NCI-H460 (cell line): ENCODE measurements around the gene HPSE2. TPM values are rescaled to one million over a fixed set of nuclear protein-coding genes. Genes with fewer than 3 reads are reported as not detected.
A peak's percentile ranks its signal among the peaks of the same experiment; 100 is the strongest.

Source experiments
- DNase-seq: peaks from one replicate; pipeline ENCODE4 v3.0.0-alpha.2; 2016; ENCODE audit warnings: low read depth; ENCODE audit errors: extremely low read depth
- total RNA-seq: library from RNA; depleted of rRNA; stranded (reverse); fragments of >200 nt; shearing (Covaris generic); gene quantifications from 2 replicates; pipeline ENCODE4 v1.2.3, GENCODE V29; 2014

The HPSE2 gene
- total RNA-seq, 1 experiment from 2014 or later: not detected

GRCh38 chr10:98858525-98858924 is 377.1 kb downstream of the HPSE2 start:
- no peak for DNase-seq

- DNase-seq: no peak
Measured at GRCh38 chr10:98855403-98856189, 380.1 kb downstream of the HPSE2 start.

- DNase-seq: no peak
Measured at GRCh38 chr10:98852686-98853085, 383.0 kb downstream of the HPSE2 start.

GRCh38 chr10:98848361-98848760 is 387.3 kb downstream of the HPSE2 start:
- no peak for DNase-seq

GRCh38 chr10:98846787-98847186 is 388.9 kb downstream of the HPSE2 start:
- no peak for DNase-seq

- DNase-seq: no peak
Measured at GRCh38 chr10:98833542-98833941, 402.1 kb downstream of the HPSE2 start.

- DNase-seq: no peak
Measured at GRCh38 chr10:98832738-98833137, 402.9 kb downstream of the HPSE2 start.

- no peak for DNase-seq
Measured at GRCh38 chr10:98832196-98832595, 403.5 kb downstream of the HPSE2 start.

GRCh38 chr10:98831391-98831790 is 404.3 kb downstream of the HPSE2 start:
- no peak for DNase-seq

GRCh38 chr10:98825741-98826140 is 409.9 kb downstream of the HPSE2 start:
- no peak for DNase-seq

- DNase-seq: no peak
Measured at GRCh38 chr10:98817396-98817795, 418.3 kb downstream of the HPSE2 start.

- DNase-seq: no peak
Measured at GRCh38 chr10:98815039-98815885, 420.4 kb downstream of the HPSE2 start.

GRCh38 chr10:98814470-98814869 is 421.2 kb downstream of the HPSE2 start:
- DNase-seq: no peak

GRCh38 chr10:98808282-98808892 is 427.3 kb downstream of the HPSE2 start:
- DNase-seq: no peak

GRCh38 chr10:98800263-98800662 is 435.4 kb downstream of the HPSE2 start:
- DNase-seq: no peak

GRCh38 chr10:98795467-98795866 is 440.2 kb downstream of the HPSE2 start:
- no peak for DNase-seq

- no peak for DNase-seq
Measured at GRCh38 chr10:98790817-98791216, 444.8 kb downstream of the HPSE2 start.

GRCh38 chr10:98778277-98778759 is 457.3 kb downstream of the HPSE2 start:
- DNase-seq: no peak

- no peak for DNase-seq
Measured at GRCh38 chr10:98758463-98758862, 477.2 kb downstream of the HPSE2 start.

- DNase-seq: peak; percentile 36
Measured at GRCh38 chr10:98748298-98748697, 487.4 kb downstream of the HPSE2 start.

GRCh38 chr10:98745645-98746044 is 490.0 kb downstream of the HPSE2 start:
- no peak for DNase-seq
